ENCODE measurements around the gene PHF5A. TPM values are rescaled to one million over a fixed set of nuclear protein-coding genes. Genes with fewer than 3 reads are reported as not detected.

PHF5A gene
- total and polyA plus RNA-seq, 2 of the 8 experiments (the other 6 are each of a cell fraction or from before 2014, with no cell fraction given), result 119 to 135 TPM

- H3K23ac ChIP-seq (ENCODE audit: insufficient read length), result no peak overlapping the region
- no peaks in the 10 kb centered on the region for H3K27me3 ChIP-seq (replicated peaks in 1 of 4; ENCODE audit: control insufficient read depth in 3 of 4, extremely low read depth in 1 of 4, insufficient read depth in 3 of 4, low read length in 3 of 4)
- no peak overlapping the region for H2AK5ac ChIP-seq (ENCODE audit: low read depth, low read length)
- H3K23me2 ChIP-seq (ENCODE audit: low read depth, low read length), result no peaks in the 10 kb centered on the region
- H3K9me3 ChIP-seq (ENCODE audit: insufficient read depth in 2 of 2, low read depth in 1 of 2, low read length in 1 of 2), result no peaks in the 10 kb centered on the region
- no peak for DNase-seq (ENCODE audit: low read depth in 1 of 2, low spot score in 2 of 2)
- ChIA-PET CTCF (ENCODE audit: partially characterized antibody) (no interaction called here), POLR2A (ENCODE audit: partially characterized antibody) (interaction anchor here (0.8 kb wide), 1 partner anchor 14 kb away, joined by 3 read pairs; the partner anchor contains the start of gene TOB2)
- H4K91ac ChIP-seq (replicated peaks; ENCODE audit: insufficient read length, low read length), result no peak overlapping the region
- no peak overlapping the region for H3K18ac ChIP-seq (ENCODE audit: extremely low read depth, low read length)
- H3K79me2 ChIP-seq (ENCODE audit: control insufficient read depth in 1 of 2, insufficient read depth in 2 of 2, low read length in 2 of 2), result peaks cover 0 to 15% of the 10 kb centered on the region in 2 experiments; a peak in 2 of 4 replicates
- no peak overlapping the region for H2BK15ac ChIP-seq (ENCODE audit: low read length)
- H3K4me2 ChIP-seq (ENCODE audit: insufficient read depth in 1 of 2, low read depth in 2 of 2, low read length in 2 of 2), result no peak overlapping the region
- no peak overlapping the region for H2BK120ac ChIP-seq (replicated peaks; ENCODE audit: low read depth, low read length)
- H3K36me3 ChIP-seq (ENCODE audit: control insufficient read depth in 2 of 4, insufficient read depth in 4 of 4, low read length in 3 of 4), result peaks cover 13 to 31% (median 20%) of the 10 kb centered on the region in 4 experiments
- no peak overlapping the region for H2BK5ac ChIP-seq (ENCODE audit: low read depth, low read length)
- FAIRE-seq, result no peak
- H3K14ac ChIP-seq (ENCODE audit: insufficient read length), result no peak overlapping the region
- no peak overlapping the region for H3K4me3 ChIP-seq (ENCODE audit: extremely low read depth in 1 of 4, insufficient read depth in 2 of 4, low read depth in 3 of 4, low read length in 4 of 4)
- H3K4ac ChIP-seq (replicated peaks; ENCODE audit: insufficient read length, low read depth, low read length), result no peak overlapping the region
- no peak overlapping the region for H2AFZ ChIP-seq (ENCODE audit: low read length)
- H4K5ac ChIP-seq (ENCODE audit: insufficient read length, low read depth, low read length), result no peak overlapping the region
- no peak overlapping the region for H2BK20ac ChIP-seq (ENCODE audit: low read length)
- no peaks in the 10 kb centered on the region; a peak in 1 of 7 replicates for H3K4me1 ChIP-seq (replicated peaks in 1 of 4; ENCODE audit: control insufficient read depth in 3 of 4, insufficient read depth in 4 of 4, low read length in 3 of 4)
- TF ChIP-seq, protein P1, sequence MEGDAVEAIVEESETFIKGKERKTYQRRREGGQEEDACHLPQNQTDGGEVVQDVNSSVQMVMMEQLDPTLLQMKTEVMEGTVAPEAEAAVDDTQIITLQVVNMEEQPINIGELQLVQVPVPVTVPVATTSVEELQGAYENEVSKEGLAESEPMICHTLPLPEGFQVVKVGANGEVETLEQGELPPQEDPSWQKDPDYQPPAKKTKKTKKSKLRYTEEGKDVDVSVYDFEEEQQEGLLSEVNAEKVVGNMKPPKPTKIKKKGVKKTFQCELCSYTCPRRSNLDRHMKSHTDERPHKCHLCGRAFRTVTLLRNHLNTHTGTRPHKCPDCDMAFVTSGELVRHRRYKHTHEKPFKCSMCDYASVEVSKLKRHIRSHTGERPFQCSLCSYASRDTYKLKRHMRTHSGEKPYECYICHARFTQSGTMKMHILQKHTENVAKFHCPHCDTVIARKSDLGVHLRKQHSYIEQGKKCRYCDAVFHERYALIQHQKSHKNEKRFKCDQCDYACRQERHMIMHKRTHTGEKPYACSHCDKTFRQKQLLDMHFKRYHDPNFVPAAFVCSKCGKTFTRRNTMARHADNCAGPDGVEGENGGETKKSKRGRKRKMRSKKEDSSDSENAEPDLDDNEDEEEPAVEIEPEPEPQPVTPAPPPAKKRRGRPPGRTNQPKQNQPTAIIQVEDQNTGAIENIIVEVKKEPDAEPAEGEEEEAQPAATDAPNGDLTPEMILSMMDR (IDR thresholded peaks at IDR 0.05; ENCODE audit: control extremely low read depth in 1 of 3, insufficient read depth in 1 of 3, low read depth in 1 of 3, low read length in 3 of 3), result no peak
- TF ChIP-seq POLR2AphosphoS5 (IDR thresholded peaks at IDR 0.05; ENCODE audit: low read depth, low read length), result peak; percentile 54
- H3K56ac ChIP-seq (replicated peaks; ENCODE audit: insufficient read length, low read depth, low read length), result no peak overlapping the region
- H3K27ac ChIP-seq (ENCODE audit: low read depth, low read length), result no peak overlapping the region
- peaks cover 10% of the 10 kb centered on the region for H3K79me1 ChIP-seq (ENCODE audit: low read depth, low read length)
- H4K20me1 ChIP-seq (replicated peaks in 1 of 2; ENCODE audit: control insufficient read depth in 1 of 2, insufficient read depth in 2 of 2, low read length in 2 of 2), result peaks cover 10 to 19% of the 10 kb centered on the region in 2 experiments
- 94% methylated on average over 6 of the region's 6 CpGs; no CpG with 5 or more reads in 1 of the 2 experiments for WGBS, 2 experiments (ENCODE audit: extremely low coverage in 1 of 2, insufficient coverage in 1 of 2, insufficient read length in 1 of 2, insufficient replicate concordance in 2 of 2, low coverage in 1 of 2, low lambda C conversion rate in 2 of 2, missing lambda C conversion rate in 1 of 2)
- H2BK12ac ChIP-seq (ENCODE audit: low read depth, low read length), result no peak overlapping the region
- H4K8ac ChIP-seq (ENCODE audit: extremely low read depth, insufficient read depth, low read length), result no peak overlapping the region
- H3K9ac ChIP-seq (replicated peaks in 1 of 4; ENCODE audit: extremely low read depth in 1 of 4, low read depth in 3 of 4, low read length in 3 of 4), result no peak overlapping the region
Observed at GRCh38 chr22:41431656-41432055, 36.8 kb downstream of the PHF5A start.

All from H1 (cell line).